ENCODE measurements around the gene LTK. TPM values are rescaled to one million over a fixed set of nuclear protein-coding genes. Genes with fewer than 3 reads are reported as not detected.

LTK gene
- 2.9 and 3.1 TPM in 2 replicates for total RNA-seq (2014; rRNA removed; shearing (Covaris generic))

- DNase-seq (ENCODE audit: low read depth): peak; percentile 74
Observed at GRCh38 chr15:41513506-41514227, at the start of gene LTK. LTK (minus strand) TSS chr15:41513827; CDS start chr15:41513709, 118 bp downstream.

GRCh38 chr15:41562784-41563198 lies 49.2 kb upstream of the LTK start:
- DNase-seq (ENCODE audit: low read depth): no peak

- DNase-seq (ENCODE audit: low read depth): no peak
Observed at GRCh38 chr15:41562244-41562643, 48.6 kb upstream of the LTK start.

GRCh38 chr15:41561777-41562145 lies 48.1 kb upstream of the LTK start:
- no peak for DNase-seq (ENCODE audit: low read depth)

- no peak for DNase-seq (ENCODE audit: low read depth)
Observed at GRCh38 chr15:41561104-41561776, 47.6 kb upstream of the LTK start.

- no peak for DNase-seq (ENCODE audit: low read depth)
Observed at GRCh38 chr15:41560572-41560874, 46.9 kb upstream of the LTK start.

GRCh38 chr15:41559239-41559782 lies 45.7 kb upstream of the LTK start:
- no peak for DNase-seq (ENCODE audit: low read depth)

- peak; percentile 57 for DNase-seq (ENCODE audit: low read depth)
Observed at GRCh38 chr15:41558400-41559238, 45.0 kb upstream of the LTK start, which contains the start of gene TYRO3. TYRO3 (plus strand) TSS chr15:41559212; CDS start chr15:41559258, 46 bp downstream.

- DNase-seq (ENCODE audit: low read depth): peak; percentile 74
Observed at GRCh38 chr15:41557673-41558399, 44.2 kb upstream of the LTK start.

GRCh38 chr15:41556677-41557076 lies 43.0 kb upstream of the LTK start:
- no peak for DNase-seq (ENCODE audit: low read depth)

GRCh38 chr15:41554915-41555314 lies 41.3 kb upstream of the LTK start:
- no peak for DNase-seq (ENCODE audit: low read depth)

GRCh38 chr15:41554343-41554742 lies 40.7 kb upstream of the LTK start:
- no peak for DNase-seq (ENCODE audit: low read depth)

- no peak for DNase-seq (ENCODE audit: low read depth)
Observed at GRCh38 chr15:41553731-41554130, 40.1 kb upstream of the LTK start.

GRCh38 chr15:41550066-41550775 lies 36.6 kb upstream of the LTK start:
- no peak for DNase-seq (ENCODE audit: low read depth)

GRCh38 chr15:41546851-41547786 lies 33.5 kb upstream of the LTK start:
- peak; percentile 83 for DNase-seq (ENCODE audit: low read depth)

- no peak for DNase-seq (ENCODE audit: low read depth)
Observed at GRCh38 chr15:41545218-41545617, 31.6 kb upstream of the LTK start.

- peak; percentile 25 for DNase-seq (ENCODE audit: low read depth)
Observed at GRCh38 chr15:41544650-41545015, 31.0 kb upstream of the LTK start.

GRCh38 chr15:41543521-41543870 lies 29.9 kb upstream of the LTK start:
- DNase-seq (ENCODE audit: low read depth): no peak

GRCh38 chr15:41536866-41537265 lies 23.2 kb upstream of the LTK start:
- DNase-seq (ENCODE audit: low read depth): no peak

GRCh38 chr15:41535544-41535943 lies 21.9 kb upstream of the LTK start:
- no peak for DNase-seq (ENCODE audit: low read depth)
